OCI-LY3 (cell line): ENCODE results near the gene TRIM15.

Experiments
- CTCF ChIP-seq: fragments of 200-600, 300-600 bp; sonication (generic); IDR thresholded peaks from 2 replicates; pipeline ENCODE4 v1.5.1; 2014; ENCODE audit warnings: antibody characterized with exemption, low read length, low read depth
- EZH2phosphoT487 ChIP-seq: fragments of 200-600 bp; shearing (Covaris generic); IDR thresholded peaks from 2 replicates; pipeline ENCODE4 v1.6.1; 2018; ENCODE audit warnings: antibody characterized with exemption, mixed run types, low read depth

- TF ChIP-seq CTCF (no peak), EZH2phosphoT487 (no peak)
Measured at GRCh38 chr6:30202366-30202765, 39.0 kb downstream of the TRIM15 start.
